Fibroblast of skin of right quadriceps (primary cell): ENCODE data around the gene TMEM30B.

Experiments used
- DNase-seq: peaks from one replicate; pipeline ENCODE4 v3.0.0-alpha.2; 2013

TMEM30B gene

GRCh38 chr14:61229475-61229888, 51.7 kb downstream of the TMEM30B start:
- no peak for DNase-seq

- DNase-seq, result no peak
Measured at GRCh38 chr14:61227884-61228591, 53.1 kb downstream of the TMEM30B start.
